ENCODE results near the gene SRGAP1. TPM values are rescaled to one million over a fixed set of nuclear protein-coding genes. Genes with fewer than 3 reads are reported as not detected.

SRGAP1 gene
- total and polyA plus RNA-seq, 9 of the 15 experiments (the other 6 are each of a cell fraction or from before 2014, with no cell fraction given), result 0.01 to 0.13 (median 0.04) TPM; not detected in 3

DNA sequence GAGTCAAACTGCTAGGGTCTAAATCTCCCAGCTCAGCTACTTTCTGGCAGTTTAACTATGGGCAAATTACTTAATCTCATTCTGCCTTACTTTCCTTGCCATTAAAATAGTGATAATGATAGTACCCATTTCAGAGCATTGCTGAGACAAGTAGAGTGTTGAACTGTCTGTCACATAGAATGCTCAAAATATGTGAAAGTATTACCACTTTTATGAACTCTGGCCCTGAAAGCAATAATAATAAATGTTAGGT is 19.9 kb downstream of the SRGAP1 start:
- DNase-seq (ENCODE audit: extremely low read depth in 1 of 4, low spot score in 3 of 4) (no peak), ATAC-seq (no peak), FAIRE-seq (no peak)
- H3K36me3 ChIP-seq (ENCODE audit: control insufficient read depth, insufficient read depth, low read length), result no peaks in the 10 kb centered on the region
- no peak overlapping the region for H3K4me3 ChIP-seq
- intact Hi-C loops (cut with micrococcal nuclease) (no loop called here), in situ Hi-C loops (cut with MboI) (no loop called here)
- H2AFZ ChIP-seq (ENCODE audit: low read depth, low read length), result no peak overlapping the region
- peaks cover 0 to 9% of the 10 kb centered on the region in 2 experiments; a peak in 4 of 5 replicates for H3K27me3 ChIP-seq (ENCODE audit: control insufficient read depth in 2 of 2, insufficient read depth in 2 of 2, low read length in 2 of 2)
- H4K20me1 ChIP-seq (replicated peaks; ENCODE audit: control insufficient read depth, insufficient read depth, low read length), result no peaks in the 10 kb centered on the region
- no peak overlapping the region for H3K9ac ChIP-seq (ENCODE audit: insufficient read depth in 1 of 2, low read depth in 2 of 2, low read length in 2 of 2)
- no peaks in the 10 kb centered on the region for H3K9me3 ChIP-seq (replicated peaks; ENCODE audit: control insufficient read depth, insufficient read depth, low read depth, low read length)
- H3K9me1 ChIP-seq (ENCODE audit: control insufficient read depth, insufficient read depth, low read length), result no peaks in the 10 kb centered on the region
- CTCF ChIA-PET (ENCODE audit: low intra/inter-chr PET ratio), result no interaction called here
- H3K4me1 ChIP-seq (replicated peaks in 1 of 2; ENCODE audit: control insufficient read depth in 2 of 2, insufficient read depth in 2 of 2, low read length in 2 of 2), result no peaks in the 10 kb centered on the region
- no TSS peak for BruUV-seq (replicated peaks)
- no peak overlapping the region for H3K27ac ChIP-seq (ENCODE audit: extremely low read depth, low read depth, low read length)
- POLR2A ChIA-PET, result no interaction called here
- no peaks in the 10 kb centered on the region for H3K79me2 ChIP-seq (ENCODE audit: control insufficient read depth, insufficient read depth, low read length)
- H3K4me2 ChIP-seq (ENCODE audit: insufficient read depth, low read length), result no peak overlapping the region
- no peak for TF ChIP-seq FOXK2 (conservative IDR thresholded peaks at IDR 0.05 in 1 of 2, IDR thresholded peaks at IDR 0.05 in 1 of 2; ENCODE audit: low read depth in 2 of 2)
- TF ChIP-seq, protein P1, sequence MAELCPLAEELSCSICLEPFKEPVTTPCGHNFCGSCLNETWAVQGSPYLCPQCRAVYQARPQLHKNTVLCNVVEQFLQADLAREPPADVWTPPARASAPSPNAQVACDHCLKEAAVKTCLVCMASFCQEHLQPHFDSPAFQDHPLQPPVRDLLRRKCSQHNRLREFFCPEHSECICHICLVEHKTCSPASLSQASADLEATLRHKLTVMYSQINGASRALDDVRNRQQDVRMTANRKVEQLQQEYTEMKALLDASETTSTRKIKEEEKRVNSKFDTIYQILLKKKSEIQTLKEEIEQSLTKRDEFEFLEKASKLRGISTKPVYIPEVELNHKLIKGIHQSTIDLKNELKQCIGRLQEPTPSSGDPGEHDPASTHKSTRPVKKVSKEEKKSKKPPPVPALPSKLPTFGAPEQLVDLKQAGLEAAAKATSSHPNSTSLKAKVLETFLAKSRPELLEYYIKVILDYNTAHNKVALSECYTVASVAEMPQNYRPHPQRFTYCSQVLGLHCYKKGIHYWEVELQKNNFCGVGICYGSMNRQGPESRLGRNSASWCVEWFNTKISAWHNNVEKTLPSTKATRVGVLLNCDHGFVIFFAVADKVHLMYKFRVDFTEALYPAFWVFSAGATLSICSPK (IDR thresholded peaks at IDR 0.05; ENCODE audit: borderline replicate concordance), result no peak
- TF ChIP-seq EP300 (IDR thresholded peaks at IDR 0.05; ENCODE audit: low read length), result no peak
- TF ChIP-seq, protein P2, sequence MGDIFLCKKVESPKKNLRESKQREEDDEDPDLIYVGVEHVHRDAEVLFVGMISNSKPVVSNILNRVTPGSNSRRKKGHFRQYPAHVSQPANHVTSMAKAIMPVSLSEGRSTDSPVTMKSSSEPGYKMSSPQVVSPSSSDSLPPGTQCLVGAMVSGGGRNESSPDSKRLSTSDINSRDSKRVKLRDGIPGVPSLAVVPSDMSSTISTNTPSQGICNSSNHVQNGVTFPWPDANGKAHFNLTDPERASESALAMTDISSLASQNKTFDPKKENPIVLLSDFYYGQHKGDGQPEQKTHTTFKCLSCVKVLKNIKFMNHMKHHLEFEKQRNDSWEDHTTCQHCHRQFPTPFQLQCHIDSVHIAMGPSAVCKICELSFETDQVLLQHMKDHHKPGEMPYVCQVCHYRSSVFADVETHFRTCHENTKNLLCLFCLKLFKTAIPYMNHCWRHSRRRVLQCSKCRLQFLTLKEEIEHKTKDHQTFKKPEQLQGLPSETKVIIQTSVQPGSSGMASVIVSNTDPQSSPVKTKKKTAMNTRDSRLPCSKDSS (IDR thresholded peaks at IDR 0.05; ENCODE audit: low read depth, partially characterized antibody), result no peak
- TF ChIP-seq ZNF707 (CRISPR knock-in tag; conservative IDR thresholded peaks at IDR 0.05), result no peak
- TF ChIP-seq TOE1 (IDR thresholded peaks at IDR 0.05; ENCODE audit: borderline replicate concordance), result no peak
- TF ChIP-seq TOE1 (CRISPR knock-in tag; IDR thresholded peaks at IDR 0.05; ENCODE audit: borderline replicate concordance, low read depth), result no peak
- no peak for TF ChIP-seq ZNF436 (CRISPR knock-in tag; IDR thresholded peaks at IDR 0.05)
- TF ChIP-seq KDM4B (IDR thresholded peaks at IDR 0.05; ENCODE audit: borderline replicate concordance in 2 of 2, low read depth in 1 of 2), result no peak
- TF ChIP-seq, protein P3, sequence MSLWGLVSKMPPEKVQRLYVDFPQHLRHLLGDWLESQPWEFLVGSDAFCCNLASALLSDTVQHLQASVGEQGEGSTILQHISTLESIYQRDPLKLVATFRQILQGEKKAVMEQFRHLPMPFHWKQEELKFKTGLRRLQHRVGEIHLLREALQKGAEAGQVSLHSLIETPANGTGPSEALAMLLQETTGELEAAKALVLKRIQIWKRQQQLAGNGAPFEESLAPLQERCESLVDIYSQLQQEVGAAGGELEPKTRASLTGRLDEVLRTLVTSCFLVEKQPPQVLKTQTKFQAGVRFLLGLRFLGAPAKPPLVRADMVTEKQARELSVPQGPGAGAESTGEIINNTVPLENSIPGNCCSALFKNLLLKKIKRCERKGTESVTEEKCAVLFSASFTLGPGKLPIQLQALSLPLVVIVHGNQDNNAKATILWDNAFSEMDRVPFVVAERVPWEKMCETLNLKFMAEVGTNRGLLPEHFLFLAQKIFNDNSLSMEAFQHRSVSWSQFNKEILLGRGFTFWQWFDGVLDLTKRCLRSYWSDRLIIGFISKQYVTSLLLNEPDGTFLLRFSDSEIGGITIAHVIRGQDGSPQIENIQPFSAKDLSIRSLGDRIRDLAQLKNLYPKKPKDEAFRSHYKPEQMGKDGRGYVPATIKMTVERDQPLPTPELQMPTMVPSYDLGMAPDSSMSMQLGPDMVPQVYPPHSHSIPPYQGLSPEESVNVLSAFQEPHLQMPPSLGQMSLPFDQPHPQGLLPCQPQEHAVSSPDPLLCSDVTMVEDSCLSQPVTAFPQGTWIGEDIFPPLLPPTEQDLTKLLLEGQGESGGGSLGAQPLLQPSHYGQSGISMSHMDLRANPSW (CRISPR knock-in tag; IDR thresholded peaks at IDR 0.05), result no peak
- no peak for TF ChIP-seq OTX1 (CRISPR knock-in tag; IDR thresholded peaks at IDR 0.05)
- no peak for TF ChIP-seq RBFOX2 (IDR thresholded peaks at IDR 0.05; ENCODE audit: low read depth, low read length)
- TF ChIP-seq, protein P4, sequence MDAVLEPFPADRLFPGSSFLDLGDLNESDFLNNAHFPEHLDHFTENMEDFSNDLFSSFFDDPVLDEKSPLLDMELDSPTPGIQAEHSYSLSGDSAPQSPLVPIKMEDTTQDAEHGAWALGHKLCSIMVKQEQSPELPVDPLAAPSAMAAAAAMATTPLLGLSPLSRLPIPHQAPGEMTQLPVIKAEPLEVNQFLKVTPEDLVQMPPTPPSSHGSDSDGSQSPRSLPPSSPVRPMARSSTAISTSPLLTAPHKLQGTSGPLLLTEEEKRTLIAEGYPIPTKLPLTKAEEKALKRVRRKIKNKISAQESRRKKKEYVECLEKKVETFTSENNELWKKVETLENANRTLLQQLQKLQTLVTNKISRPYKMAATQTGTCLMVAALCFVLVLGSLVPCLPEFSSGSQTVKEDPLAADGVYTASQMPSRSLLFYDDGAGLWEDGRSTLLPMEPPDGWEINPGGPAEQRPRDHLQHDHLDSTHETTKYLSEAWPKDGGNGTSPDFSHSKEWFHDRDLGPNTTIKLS (IDR thresholded peaks at IDR 0.05; ENCODE audit: borderline replicate concordance, low read depth), result no peak
- no peak for TF ChIP-seq SMARCE1 (IDR thresholded peaks at IDR 0.05)

All from K562 (cell line).